ENCODE measurements around the gene STPG3.

STPG3 gene

GRCh38 chr9:137268538-137269201 lies 17.6 kb downstream of the STPG3 start:
- DNase-seq: no peak

- DNase-seq: no peak
These were observed 18.2 kb downstream of the STPG3 start for GRCh38 chr9:137269231-137269772.

GRCh38 chr9:137270929-137271695 lies 20.0 kb downstream of the STPG3 start:
- no peak for DNase-seq

GRCh38 chr9:137271696-137272076 lies 20.6 kb downstream of the STPG3 start:
- DNase-seq: no peak

- DNase-seq: no peak
These were observed 21.4 kb downstream of the STPG3 start for GRCh38 chr9:137272241-137273094.

GRCh38 chr9:137273095-137273490 lies 22.0 kb downstream of the STPG3 start:
- no peak for DNase-seq

- no peak for DNase-seq
These were observed 22.7 kb downstream of the STPG3 start for GRCh38 chr9:137273611-137274320.

GRCh38 chr9:137275203-137275587 lies 24.1 kb downstream of the STPG3 start:
- no peak for DNase-seq

- DNase-seq: no peak
These were observed 24.7 kb downstream of the STPG3 start for GRCh38 chr9:137275588-137276472.

- DNase-seq: no peak
These were observed 25.6 kb downstream of the STPG3 start for GRCh38 chr9:137276473-137277328.

GRCh38 chr9:137277329-137278041 lies 26.4 kb downstream of the STPG3 start, which contains the start of gene TOR4A:
TSS of gene TOR4A (plus strand) at chr9:137277726. CDS start at chr9:137278690, 964 bp downstream.
- DNase-seq: peak; percentile 28

GRCh38 chr9:137278061-137278701 lies 27.1 kb downstream of the STPG3 start:
- no peak for DNase-seq

- no peak for DNase-seq
These were observed 27.9 kb downstream of the STPG3 start for GRCh38 chr9:137278721-137279711.

- no peak for DNase-seq
These were observed 28.8 kb downstream of the STPG3 start for GRCh38 chr9:137279741-137280473.

GRCh38 chr9:137280474-137281344 lies 29.6 kb downstream of the STPG3 start:
- no peak for DNase-seq
